HepG2 (cell line): ENCODE results near the gene ESF1. TPM values are rescaled to one million over a fixed set of nuclear protein-coding genes. Genes with fewer than 3 reads are reported as not detected.
A peak's percentile ranks its signal among the peaks of the same experiment; 100 is the strongest.

ENCODE experiments used
- AFF4 ChIP-seq: sonication (generic); formaldehyde crosslinking; IDR thresholded peaks from 2 replicates; pipeline ENCODE4 v1.4.0; 2020; ENCODE audit warnings: missing genetic modification reagents
- ARNT ChIP-seq: fragments of 450-650 bp; IDR thresholded peaks from 2 replicates; pipeline ENCODE4 v1.6.1; 2017
- ARNT2 ChIP-seq: sonication (generic); formaldehyde crosslinking; IDR thresholded peaks from 2 replicates; pipeline ENCODE4 v1.8.0; 2022; ENCODE audit warnings: mild to moderate bottlenecking, low read depth, missing genetic modification reagents, moderate library complexity
- BCLAF1 ChIP-seq: fragments of 450-650 bp; IDR thresholded peaks from 2 replicates; pipeline ENCODE4 v1.6.1; 2017; ENCODE audit warnings: mild to moderate bottlenecking
- FOXM1 ChIP-seq: sonication (generic); formaldehyde crosslinking; IDR thresholded peaks from 2 replicates; pipeline ENCODE4 v1.5.0; 2020; ENCODE audit warnings: missing genetic modification reagents
- HBP1 ChIP-seq: IDR thresholded peaks from 2 replicates; pipeline ENCODE4 v1.6.1; 2016; ENCODE audit warnings: low read depth, control low read depth
- RXRA ChIP-seq: sonication (generic); formaldehyde crosslinking; IDR thresholded peaks from 2 replicates; pipeline ENCODE4 v1.5.1; 2020; ENCODE audit warnings: missing genetic modification reagents
- SP4 ChIP-seq: sonication (generic); formaldehyde crosslinking; IDR thresholded peaks from 2 replicates; pipeline ENCODE4 v1.8.1; 2023; ENCODE audit warnings: mild to moderate bottlenecking, missing genetic modification reagents
- TFAP4 ChIP-seq: sonication (generic); IDR thresholded peaks from 2 replicates; pipeline ENCODE4 v1.6.1; 2016; ENCODE audit warnings: low read depth, borderline replicate concordance
- ZBTB3 ChIP-seq: sonication (generic); formaldehyde crosslinking; IDR thresholded peaks from 2 replicates; pipeline ENCODE4 v1.4.0; 2020; ENCODE audit warnings: low read depth, mild to moderate bottlenecking, moderate library complexity, missing genetic modification reagents, borderline replicate concordance
- ZFP36L2 ChIP-seq: sonication (generic); formaldehyde crosslinking; IDR thresholded peaks from 2 replicates; pipeline ENCODE4 v1.4.0; 2020; ENCODE audit warnings: missing genetic modification reagents
- ZKSCAN5 ChIP-seq: sonication (generic); formaldehyde crosslinking; IDR thresholded peaks from 2 replicates; pipeline ENCODE4 v1.5.1; 2020; ENCODE audit warnings: mild to moderate bottlenecking, missing genetic modification reagents
- ZNF350 ChIP-seq: sonication (generic); formaldehyde crosslinking; IDR thresholded peaks from 2 replicates; pipeline ENCODE4 v1.4.0; 2020; ENCODE audit warnings: mild to moderate bottlenecking, low read depth, missing genetic modification reagents, borderline replicate concordance
- ZNF510 ChIP-seq: sonication (generic); formaldehyde crosslinking; IDR thresholded peaks from 2 replicates; pipeline ENCODE4 v1.4.0; 2020; ENCODE audit warnings: low read depth, mild to moderate bottlenecking, missing genetic modification reagents
- ZNF530 ChIP-seq: sonication (generic); formaldehyde crosslinking; IDR thresholded peaks from 2 replicates; pipeline ENCODE4 v1.5.0; 2020; ENCODE audit warnings: low read depth, mild to moderate bottlenecking, missing genetic modification reagents
- ZNF550 ChIP-seq: sonication (generic); formaldehyde crosslinking; IDR thresholded peaks from 2 replicates; pipeline ENCODE4 v1.4.0; 2020; ENCODE audit warnings: mild to moderate bottlenecking, missing genetic modification reagents, borderline replicate concordance
- ZNF605 ChIP-seq: sonication (generic); formaldehyde crosslinking; IDR thresholded peaks from 2 replicates; pipeline ENCODE4 v1.8.0; 2022; ENCODE audit warnings: mild to moderate bottlenecking, missing genetic modification reagents
- ZNF781 ChIP-seq: sonication (generic); formaldehyde crosslinking; IDR thresholded peaks from 2 replicates; pipeline ENCODE4 v1.5.1; 2020; ENCODE audit warnings: borderline replicate concordance, mild to moderate bottlenecking, missing genetic modification reagents; ENCODE audit errors: not compliant biosample characterization
- ZSCAN29 ChIP-seq: sonication (generic); formaldehyde crosslinking; conservative IDR thresholded peaks from 2 replicates; pipeline ENCODE4 v1.4.0; 2020; ENCODE audit warnings: mild to moderate bottlenecking, missing genetic modification reagents
- polyA plus RNA-seq, 8 experiments: library from polyadenylated mRNA; depleted of rRNA in 3 of 8; stranded (reverse) in 7 of 8; unstranded in 1 of 8; fragments of >200 nt; fragmentation: Illumina TruSeq in 4 of 8; extraction: Trizol in 4 of 8; gene quantifications; 2 replicates each; pipeline versions ENCODE4 v1.2.1 to v1.2.3, GENCODE V29; 2011 to 2016; ENCODE audit warnings: low read depth in 4 of 8, missing spikeins in 1 of 8, mixed read lengths in 1 of 8; ENCODE audit not compliant: insufficient read depth in 1 of 8
- total RNA-seq, 5 experiments: library from RNA; depleted of rRNA; stranded (reverse); fragments of >200 nt; fragmentation: Illumina TruSeq; extraction: Trizol; gene quantifications; 2 replicates each; pipeline ENCODE4 v1.2.3, GENCODE V29; 2016; ENCODE audit warnings: low read depth in 1 of 5
- TF ChIP-seq, protein P1 (sequence below), 2 experiments: sonication (generic) in 1 of 2; formaldehyde crosslinking in 1 of 2; IDR thresholded peaks; 2 replicates each; pipeline versions ENCODE4 v1.4.0 to v1.6.1; 2018 to 2020; ENCODE audit warnings: missing genetic modification reagents in 2 of 2, borderline replicate concordance in 1 of 2, low read depth in 1 of 2, mild to moderate bottlenecking in 1 of 2, missing biosample characterization in 1 of 2

ESF1 gene
- total and polyA plus RNA-seq, 2 of the 13 experiments (the other 11 are each of a cell fraction or from before 2014, with no cell fraction given): 7.3 to 66.9 TPM

DNA sequence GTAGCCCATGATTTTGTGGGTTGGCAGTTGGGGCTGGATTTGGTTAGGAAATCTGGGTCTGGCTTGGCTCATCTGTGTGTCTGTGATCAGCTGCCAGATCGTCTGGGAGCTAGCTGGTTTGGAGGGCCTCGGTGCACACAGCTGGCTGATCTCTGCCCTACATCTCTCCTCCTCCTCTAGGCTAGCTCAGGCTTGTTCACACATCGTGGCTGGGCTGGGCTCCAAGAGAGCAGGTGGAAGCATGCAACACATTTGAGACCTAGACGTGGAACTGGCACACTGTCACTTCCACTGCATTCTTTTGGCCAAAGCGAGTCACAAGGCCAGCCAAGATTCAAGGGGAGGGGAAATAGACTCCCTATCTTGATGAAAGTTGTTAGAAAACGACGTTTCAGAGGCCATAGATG is 16.0 kb upstream of the ESF1 start (continued):
- TF ChIP-seq AFF4: no peak
- TF ChIP-seq ZNF350 (CRISPR knock-in tag): peak; percentile 38; the same call in 1 of the 2 replicates
- no peak for TF ChIP-seq ZNF510
- TF ChIP-seq ZKSCAN5 (CRISPR knock-in tag): peak; percentile 52; the same call in 1 of the 2 replicates
- TF ChIP-seq ZNF530 (CRISPR knock-in tag): no peak
- TF ChIP-seq ARNT2 (CRISPR knock-in tag): peak; percentile 36; the same call in 1 of the 2 replicates
- peak; percentile 94 for TF ChIP-seq RXRA (CRISPR knock-in tag)
- TF ChIP-seq, protein P1, sequence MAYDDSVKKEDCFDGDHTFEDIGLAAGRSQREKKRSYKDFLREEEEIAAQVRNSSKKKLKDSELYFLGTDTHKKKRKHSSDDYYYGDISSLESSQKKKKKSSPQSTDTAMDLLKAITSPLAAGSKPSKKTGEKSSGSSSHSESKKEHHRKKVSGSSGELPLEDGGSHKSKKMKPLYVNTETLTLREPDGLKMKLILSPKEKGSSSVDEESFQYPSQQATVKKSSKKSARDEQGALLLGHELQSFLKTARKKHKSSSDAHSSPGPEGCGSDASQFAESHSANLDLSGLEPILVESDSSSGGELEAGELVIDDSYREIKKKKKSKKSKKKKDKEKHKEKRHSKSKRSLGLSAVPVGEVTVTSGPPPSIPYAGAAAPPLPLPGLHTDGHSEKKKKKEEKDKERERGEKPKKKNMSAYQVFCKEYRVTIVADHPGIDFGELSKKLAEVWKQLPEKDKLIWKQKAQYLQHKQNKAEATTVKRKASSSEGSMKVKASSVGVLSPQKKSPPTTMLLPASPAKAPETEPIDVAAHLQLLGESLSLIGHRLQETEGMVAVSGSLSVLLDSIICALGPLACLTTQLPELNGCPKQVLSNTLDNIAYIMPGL (CRISPR knock-in tag; IDR thresholded peaks at IDR 0.05; ENCODE audit: borderline replicate concordance in 1 of 2, low read depth in 1 of 2): no peak
- TF ChIP-seq ZFP36L2 (CRISPR knock-in tag): no peak
- no peak for TF ChIP-seq ZBTB3 (CRISPR knock-in tag)
- TF ChIP-seq SP4 (CRISPR knock-in tag): no peak
- TF ChIP-seq ZNF781 (CRISPR knock-in tag): no peak
- TF ChIP-seq FOXM1 (CRISPR knock-in tag): no peak
- TF ChIP-seq ZNF605: no peak
- TF ChIP-seq TFAP4: peak; percentile 97
- TF ChIP-seq ZSCAN29 (CRISPR knock-in tag): no peak
- TF ChIP-seq BCLAF1: no peak
- TF ChIP-seq ARNT: no peak
- TF ChIP-seq ZNF550 (CRISPR knock-in tag): no peak
- TF ChIP-seq HBP1 (CRISPR knock-in tag): 0 out of 2 replicates have a peak, but pooled peaks have one; percentile 55
